Adrenal gland (tissue), 5 donors: Measurements from ENCODE around the gene ACSS2.

Source experiments
- POLR2A ChIP-seq, 2 donors: fragments of 450-650 bp; IDR thresholded peaks; one replicate each; pipeline ENCODE4 v1.6.1; 2017; ENCODE audit warnings: antibody characterized with exemption in 2 of 2, mild to moderate bottlenecking in 2 of 2, moderate library complexity in 1 of 2
- TF ChIP-seq, protein P1 (sequence below), 6 experiments: fragments of 450-650 bp in 4 of 6; fragments of 200-600 bp in 2 of 6; sonication (generic) in 1 of 6; IDR thresholded peaks; 1 replicate in 5 of 6; 2 replicates in 1 of 6; pipeline versions ENCODE4 v1.5.1 to v1.8.0; 2016 to 2021; ENCODE audit warnings: antibody characterized with exemption in 6 of 6, mild to moderate bottlenecking in 2 of 6, moderate library complexity in 1 of 6
- donor health status: DM: no; HTN: no; CAD: no.

DNA sequence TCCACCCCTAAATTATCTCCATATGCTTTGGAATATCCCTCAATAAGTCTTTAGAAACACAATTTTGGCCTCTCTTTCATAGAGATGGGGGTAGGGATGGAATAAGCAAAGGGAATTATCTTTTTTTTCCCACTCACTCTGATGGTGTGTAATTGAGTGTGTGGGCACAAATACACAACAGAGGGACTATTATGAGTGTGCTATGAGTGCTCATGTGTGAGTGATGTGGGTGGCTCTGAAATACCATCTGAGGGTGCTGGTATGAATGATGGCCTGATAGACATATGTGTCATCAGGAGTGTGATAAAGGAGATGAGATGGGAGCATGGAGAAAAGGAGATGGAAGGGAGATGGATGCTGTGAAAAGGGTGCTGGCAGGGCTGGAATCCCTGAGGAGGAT is 43.6 kb downstream of the ACSS2 start:
- TF ChIP-seq POLR2A (IDR thresholded peaks at IDR 0.05) = no peak
- TF ChIP-seq, protein P1, sequence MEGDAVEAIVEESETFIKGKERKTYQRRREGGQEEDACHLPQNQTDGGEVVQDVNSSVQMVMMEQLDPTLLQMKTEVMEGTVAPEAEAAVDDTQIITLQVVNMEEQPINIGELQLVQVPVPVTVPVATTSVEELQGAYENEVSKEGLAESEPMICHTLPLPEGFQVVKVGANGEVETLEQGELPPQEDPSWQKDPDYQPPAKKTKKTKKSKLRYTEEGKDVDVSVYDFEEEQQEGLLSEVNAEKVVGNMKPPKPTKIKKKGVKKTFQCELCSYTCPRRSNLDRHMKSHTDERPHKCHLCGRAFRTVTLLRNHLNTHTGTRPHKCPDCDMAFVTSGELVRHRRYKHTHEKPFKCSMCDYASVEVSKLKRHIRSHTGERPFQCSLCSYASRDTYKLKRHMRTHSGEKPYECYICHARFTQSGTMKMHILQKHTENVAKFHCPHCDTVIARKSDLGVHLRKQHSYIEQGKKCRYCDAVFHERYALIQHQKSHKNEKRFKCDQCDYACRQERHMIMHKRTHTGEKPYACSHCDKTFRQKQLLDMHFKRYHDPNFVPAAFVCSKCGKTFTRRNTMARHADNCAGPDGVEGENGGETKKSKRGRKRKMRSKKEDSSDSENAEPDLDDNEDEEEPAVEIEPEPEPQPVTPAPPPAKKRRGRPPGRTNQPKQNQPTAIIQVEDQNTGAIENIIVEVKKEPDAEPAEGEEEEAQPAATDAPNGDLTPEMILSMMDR (IDR thresholded peaks at IDR 0.05) = no peak
